Activated CD8-positive, alpha-beta T cell treated with anti-CD3 and anti-CD28 coated beads, Interleukin-2, amount 10 ng/mL, durations not matched to agents 7 days and 5 days (primary cell): Measurements from ENCODE around the gene KLHL28. TPM values are rescaled to one million over a fixed set of nuclear protein-coding genes. Genes with fewer than 3 reads are reported as not detected.
A peak's percentile ranks its signal among the peaks of the same experiment; 100 is the strongest.

Experiments used
- ATAC-seq: fragments of 150-1000 bp; cut with Tn5 transposase; one replicate; pipeline ENCODE4 v1.10.0; 2021; ENCODE audit warnings: moderate library complexity
- CTCF ChIA-PET: fragments of 350-600 bp; sonication (Branson Sonifier 250); formaldehyde crosslinking; loops from one replicate; lab custom pipeline; 2021; ENCODE audit warnings: antibody characterized with exemption; lab: Charles Lee
- POLR2A ChIA-PET: fragments of 350-600 bp; sonication (Branson Sonifier 250); formaldehyde crosslinking; loops from one replicate; lab custom pipeline; 2021; ENCODE audit warnings: antibody characterized with exemption; lab: Charles Lee
- DNase-seq: peaks from one replicate; pipeline ENCODE4 v3.0.0-alpha.2; 2020
- H3K27ac Mint-ChIP-seq: one replicate; pipeline ENCODE4 v1.8.0; 2021; ENCODE audit warnings: mild to moderate bottlenecking, mixed read lengths
- H3K27me3 Mint-ChIP-seq: one replicate; pipeline ENCODE4 v1.8.0; 2021; ENCODE audit warnings: low read depth, mixed read lengths
- H3K36me3 Mint-ChIP-seq: one replicate; pipeline ENCODE4 v1.8.0; 2021; ENCODE audit warnings: low read depth, mixed read lengths
- H3K4me1 Mint-ChIP-seq: one replicate; pipeline ENCODE4 v1.8.0; 2021; ENCODE audit warnings: low read depth, mixed read lengths
- H3K4me3 Mint-ChIP-seq: one replicate; pipeline ENCODE4 v1.8.0; 2021; ENCODE audit warnings: mild to moderate bottlenecking, mixed read lengths
- H3K9me3 Mint-ChIP-seq: one replicate; pipeline ENCODE4 v1.8.0; 2022; ENCODE audit warnings: mixed read lengths; ENCODE audit not compliant: insufficient read depth
- total RNA-seq, 2 experiments: library from RNA; stranded (reverse); gene quantifications; one replicate each; pipeline ENCODE4 v1.2.3, GENCODE V29; 2021

Gene KLHL28, protein sequence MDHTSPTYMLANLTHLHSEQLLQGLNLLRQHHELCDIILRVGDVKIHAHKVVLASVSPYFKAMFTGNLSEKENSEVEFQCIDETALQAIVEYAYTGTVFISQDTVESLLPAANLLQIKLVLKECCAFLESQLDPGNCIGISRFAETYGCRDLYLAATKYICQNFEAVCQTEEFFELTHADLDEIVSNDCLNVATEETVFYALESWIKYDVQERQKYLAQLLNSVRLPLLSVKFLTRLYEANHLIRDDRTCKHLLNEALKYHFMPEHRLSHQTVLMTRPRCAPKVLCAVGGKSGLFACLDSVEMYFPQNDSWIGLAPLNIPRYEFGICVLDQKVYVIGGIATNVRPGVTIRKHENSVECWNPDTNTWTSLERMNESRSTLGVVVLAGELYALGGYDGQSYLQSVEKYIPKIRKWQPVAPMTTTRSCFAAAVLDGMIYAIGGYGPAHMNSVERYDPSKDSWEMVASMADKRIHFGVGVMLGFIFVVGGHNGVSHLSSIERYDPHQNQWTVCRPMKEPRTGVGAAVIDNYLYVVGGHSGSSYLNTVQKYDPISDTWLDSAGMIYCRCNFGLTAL
- total RNA-seq: 10 to 100 TPM; 13.9 to 15.2 TPM

DNA sequence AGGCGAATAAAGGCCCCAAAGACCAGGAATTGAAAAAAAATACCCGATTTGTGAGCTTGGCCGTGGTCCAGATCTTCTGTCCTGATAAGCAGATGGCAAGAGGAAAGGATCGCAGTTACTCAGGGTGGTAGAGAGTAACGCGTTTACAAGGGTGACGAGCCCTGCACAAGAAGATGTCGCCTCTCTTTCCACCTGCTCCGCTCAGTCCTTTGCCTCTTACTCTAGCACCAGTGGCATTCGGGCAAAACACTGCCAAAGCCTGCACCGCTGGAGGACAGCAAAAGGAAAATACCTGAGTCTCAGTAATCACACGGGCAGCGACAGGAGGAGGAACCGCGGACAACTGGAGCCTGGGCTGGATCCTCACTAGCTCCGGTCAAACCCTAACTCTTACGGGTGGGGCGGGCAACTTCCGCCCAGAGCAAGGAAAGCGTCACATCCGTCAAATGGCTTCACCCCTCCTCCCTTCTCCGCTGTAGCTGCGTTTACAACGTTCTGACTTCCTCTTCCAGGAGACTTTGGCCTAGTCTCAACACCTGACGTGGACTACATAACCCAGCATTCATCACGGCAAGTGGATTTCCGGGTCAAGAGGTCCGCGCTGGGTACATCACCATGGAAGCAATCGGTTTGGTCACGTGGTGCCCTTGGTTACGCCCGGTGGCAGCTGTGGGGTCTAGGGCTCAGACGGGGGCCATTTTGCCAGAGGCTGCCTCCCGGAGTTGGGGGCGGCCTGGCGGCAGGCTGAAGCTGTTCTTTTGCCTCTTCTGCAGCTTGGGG lies at the start of gene KLHL28, which contains the start of gene TOGARAM1:
TSS of gene KLHL28 (minus strand) at position 394 of the 780 bp plus-strand sequence. CDS start 16,019 bp downstream, outside the sequence.
TSS of gene TOGARAM1 (plus strand) at position 637 of the 780 bp plus-strand sequence. CDS start 232 bp downstream, outside the sequence.
- Mint-ChIP-seq H3K27me3 (no peaks in the 10 kb centered on the region), H3K4me3 (no peak within 1 kb of the TSS), H3K36me3 (peaks cover 28% of the 10 kb centered on the region), H3K9me3 (peaks cover 4% of the 10 kb centered on the region), H3K4me1 (peaks cover 54% of the 10 kb centered on the region), H3K27ac (no peak within 1 kb of the TSS)
- peak; percentile 90 for ATAC-seq
- ChIA-PET POLR2A (interaction anchor here (0.5 to 2.9 kb wide), 22 partner anchors 9 to 298 kb away, joined by 3 to 31 read pairs (median 4); partner anchors contain the start of genes FANCM, FKBP3, MIS18BP1 and PRPF39), CTCF (interaction anchor here (1.0 to 2.6 kb wide), 5 partner anchors 40 to 128 kb away, joined by 3 to 10 read pairs (median 3); a partner anchor contains a TSS)
- DNase-seq: peak; percentile 99

DNA sequence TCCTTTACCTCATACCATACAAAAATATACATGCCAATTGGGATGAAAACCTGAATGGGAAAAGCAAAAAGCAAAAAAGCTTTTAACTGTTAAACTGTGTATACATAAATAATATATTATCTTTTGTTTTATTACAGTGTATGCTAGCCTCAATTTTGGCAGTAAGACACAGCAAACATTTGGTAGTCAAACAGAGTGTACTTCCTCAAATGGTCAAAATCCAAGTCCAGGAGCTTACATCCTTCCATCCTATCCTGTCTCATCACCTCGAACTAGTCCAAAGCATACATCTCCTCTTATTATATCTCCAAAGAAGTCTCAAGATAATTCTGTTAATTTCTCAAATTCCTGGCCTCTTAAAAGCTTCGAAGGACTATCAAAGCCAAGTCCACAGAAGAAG lies 42.2 kb upstream of the KLHL28 start:
- Mint-ChIP-seq H3K27ac (no peak overlapping the region), H3K27me3 (no peaks in the 10 kb centered on the region), H3K36me3 (peaks cover 7% of the 10 kb centered on the region), H3K4me1 (no peaks in the 10 kb centered on the region), H3K9me3 (no peaks in the 10 kb centered on the region), H3K4me3 (no peak overlapping the region)
- ChIA-PET CTCF (no interaction called here), POLR2A (no interaction called here)
- ATAC-seq (no peak), DNase-seq (no peak)

DNA sequence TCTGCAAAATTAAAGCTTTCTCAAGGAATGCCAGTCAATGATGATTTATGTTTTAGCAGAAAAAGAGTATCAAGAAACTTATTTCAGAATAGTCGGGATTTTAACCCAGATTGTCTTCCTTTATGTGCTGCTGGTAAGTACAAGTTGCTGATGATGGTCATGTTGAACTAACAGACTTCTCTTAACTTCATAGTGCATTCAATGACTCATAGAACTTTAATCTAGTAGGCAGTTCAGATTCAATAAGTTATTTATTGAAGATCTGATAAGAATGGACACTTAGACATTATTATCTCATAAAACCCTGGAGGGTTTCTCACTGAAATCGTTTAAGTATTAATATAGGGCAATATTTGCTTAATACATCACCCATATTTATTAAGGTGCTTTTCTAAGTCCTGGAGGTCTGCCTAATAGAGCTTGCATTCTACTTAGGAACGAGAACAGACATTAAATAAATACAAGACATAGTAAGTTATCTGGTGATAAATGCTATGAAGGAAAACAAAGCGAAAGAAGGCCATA lies 34.1 kb upstream of the KLHL28 start:
- no peaks in the 10 kb centered on the region for H3K27me3 Mint-ChIP-seq

DNA sequence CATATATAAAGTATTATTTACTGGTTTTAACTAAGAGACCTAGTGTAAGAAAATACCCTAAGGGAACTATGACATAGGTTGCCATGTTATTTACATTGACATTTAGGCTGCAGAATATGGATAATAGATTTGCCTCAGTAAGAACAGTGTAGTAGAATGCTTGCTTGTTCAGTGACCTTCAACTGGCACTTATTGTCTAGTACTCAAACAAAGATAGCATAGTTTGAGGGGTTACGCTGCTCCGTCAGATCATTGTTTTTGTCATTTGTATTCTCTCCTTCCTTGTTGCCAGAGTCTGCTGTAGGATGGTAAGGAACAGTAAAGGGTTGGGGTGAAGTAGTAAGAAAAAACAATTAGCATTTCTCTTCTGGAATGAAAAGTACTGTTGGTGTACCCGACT lies 33.4 kb upstream of the KLHL28 start:
- H3K27ac Mint-ChIP-seq: no peak overlapping the region
- POLR2A ChIA-PET: no interaction called here
- H3K4me3 Mint-ChIP-seq: no peak overlapping the region
- DNase-seq: no peak
- no peaks in the 10 kb centered on the region for H3K27me3 Mint-ChIP-seq
- H3K4me1 Mint-ChIP-seq: no peaks in the 10 kb centered on the region
- no peaks in the 10 kb centered on the region for H3K9me3 Mint-ChIP-seq
- peaks cover 10% of the 10 kb centered on the region for H3K36me3 Mint-ChIP-seq
- no peak for ATAC-seq
- CTCF ChIA-PET: no interaction called here

More for the DNA sequence above, 34.1 kb upstream of the KLHL28 start:
- H3K4me1 Mint-ChIP-seq: no peaks in the 10 kb centered on the region
- no peak overlapping the region for H3K27ac Mint-ChIP-seq
- no peak overlapping the region for H3K4me3 Mint-ChIP-seq
- peaks cover 14% of the 10 kb centered on the region for H3K36me3 Mint-ChIP-seq
- ChIA-PET CTCF (no interaction called here), POLR2A (no interaction called here)
- no peaks in the 10 kb centered on the region for H3K9me3 Mint-ChIP-seq
- ATAC-seq (no peak), DNase-seq (no peak)

DNA sequence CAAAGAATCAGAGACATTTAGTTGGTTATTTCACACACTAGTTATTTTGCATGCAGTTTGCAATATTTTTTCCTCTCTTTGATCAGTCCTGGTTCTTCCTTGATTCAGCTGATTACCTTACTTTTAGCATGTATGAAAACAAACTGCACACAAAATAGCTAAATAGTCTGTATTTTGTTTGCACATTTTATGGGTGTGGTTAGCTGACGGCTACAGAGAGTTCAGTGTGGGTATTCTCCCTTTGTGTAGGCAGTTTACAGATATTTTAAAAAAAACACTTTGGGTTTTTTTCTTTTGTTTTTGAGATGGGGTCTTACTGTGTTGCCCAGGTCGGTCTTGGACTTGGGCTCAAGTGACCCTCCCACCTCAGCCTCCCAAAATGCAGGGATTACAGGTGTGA lies 28.8 kb upstream of the KLHL28 start:
- Mint-ChIP-seq H3K4me1 (no peaks in the 10 kb centered on the region), H3K27me3 (no peaks in the 10 kb centered on the region), H3K9me3 (no peaks in the 10 kb centered on the region), H3K36me3 (peaks cover 2% of the 10 kb centered on the region), H3K27ac (no peak overlapping the region), H3K4me3 (no peak overlapping the region)
- ATAC-seq: no peak
- DNase-seq: no peak
- POLR2A ChIA-PET: no interaction called here
- CTCF ChIA-PET: no interaction called here

DNA sequence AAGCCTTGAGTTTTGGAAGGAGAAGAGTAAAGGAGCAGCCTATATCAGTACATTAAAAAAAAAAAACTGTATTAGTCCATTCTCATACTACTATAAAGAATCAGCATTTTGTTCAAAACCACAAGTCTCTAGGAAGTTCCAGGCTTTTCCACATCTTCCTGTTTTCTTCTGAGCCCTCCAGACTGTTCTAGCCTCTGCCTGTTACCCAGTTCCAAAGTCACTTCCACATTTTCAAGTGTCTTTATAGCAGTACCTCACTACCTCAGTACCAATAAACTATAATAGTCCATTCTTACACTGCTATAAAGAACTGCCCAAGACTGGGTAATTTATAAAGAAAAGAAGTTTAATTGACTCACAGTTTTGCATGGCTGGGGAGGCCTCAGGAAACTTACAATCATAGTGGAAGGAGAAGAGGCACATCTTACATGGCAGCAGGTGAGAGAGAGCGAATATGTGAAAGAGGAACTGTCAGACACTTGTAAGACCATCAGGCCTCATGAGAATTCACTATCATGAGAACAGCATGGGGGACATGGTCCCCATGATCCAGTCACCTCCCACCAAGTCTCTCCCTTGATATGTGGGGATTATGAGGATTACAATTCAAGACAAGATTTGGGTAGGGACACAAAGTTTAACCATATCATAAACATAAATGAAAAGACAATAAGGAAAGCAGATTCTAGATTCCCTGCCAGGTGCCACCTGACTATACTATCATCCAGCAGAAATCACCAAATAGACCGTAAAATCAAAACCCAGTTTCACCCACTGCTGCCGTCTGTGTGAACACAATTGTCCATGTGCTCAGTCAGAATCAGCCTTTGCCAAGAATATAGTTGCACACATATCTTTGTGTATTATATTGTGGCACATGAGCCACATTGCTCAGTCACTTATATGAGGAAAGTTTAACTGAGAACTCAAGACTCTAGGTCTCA lies 28.0 kb upstream of the KLHL28 start:
- H3K36me3 Mint-ChIP-seq: peaks cover 2% of the 10 kb centered on the region
- peak overlapping the region; percentile 2 for H3K27ac Mint-ChIP-seq
- CTCF ChIA-PET: no interaction called here
- no peak for DNase-seq
- no peak overlapping the region for H3K4me3 Mint-ChIP-seq
- POLR2A ChIA-PET: no interaction called here
- H3K4me1 Mint-ChIP-seq: no peaks in the 10 kb centered on the region
- no peak for ATAC-seq
- no peaks in the 10 kb centered on the region for H3K27me3 Mint-ChIP-seq
- no peaks in the 10 kb centered on the region for H3K9me3 Mint-ChIP-seq

DNA sequence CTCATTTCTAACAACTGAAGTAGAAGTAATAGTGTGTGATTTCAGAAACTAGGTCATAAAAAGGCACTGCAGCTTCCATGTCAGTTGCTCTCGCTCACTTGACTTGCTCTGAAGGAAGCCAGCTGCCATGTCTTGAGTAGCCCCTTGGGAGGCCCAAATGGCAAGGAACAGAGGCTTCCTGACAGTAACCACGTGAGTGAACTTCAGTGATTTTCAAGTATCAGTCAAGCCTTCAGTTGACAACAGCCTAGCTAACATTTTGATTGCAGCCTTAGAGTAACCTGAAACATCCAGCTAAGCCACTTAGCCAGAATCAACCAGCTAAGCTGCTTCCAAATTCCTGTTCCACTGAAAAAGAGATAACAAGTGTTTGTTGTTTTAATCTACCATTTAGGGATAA lies 26.9 kb upstream of the KLHL28 start:
- no peak overlapping the region for H3K4me3 Mint-ChIP-seq
- H3K36me3 Mint-ChIP-seq: peaks cover 2% of the 10 kb centered on the region
- ChIA-PET POLR2A (no interaction called here), CTCF (no interaction called here)
- H3K27ac Mint-ChIP-seq: no peak overlapping the region
- no peaks in the 10 kb centered on the region for H3K4me1 Mint-ChIP-seq
- no peaks in the 10 kb centered on the region for H3K9me3 Mint-ChIP-seq
- DNase-seq (no peak), ATAC-seq (no peak)
- H3K27me3 Mint-ChIP-seq: no peaks in the 10 kb centered on the region

DNA sequence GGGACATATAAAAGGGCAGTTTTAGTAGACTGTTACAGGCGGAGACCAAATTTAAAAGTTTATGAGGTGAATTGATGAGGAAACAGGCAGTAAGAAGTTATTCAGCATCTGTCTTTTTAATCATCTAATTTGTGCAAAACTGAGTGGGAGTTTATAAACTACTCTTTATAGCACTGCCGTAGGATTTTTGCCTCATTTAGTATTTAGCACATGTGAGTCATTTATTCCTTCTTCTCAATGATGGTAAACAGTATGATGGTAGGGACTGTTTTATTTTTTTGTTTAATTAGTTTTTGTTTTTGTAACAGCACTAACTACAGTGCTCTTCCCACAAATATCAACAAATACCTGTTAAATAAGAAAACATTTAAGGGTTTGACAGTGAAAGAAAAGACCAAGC lies 20.8 kb upstream of the KLHL28 start:
- DNase-seq (no peak), ATAC-seq (no peak)
- H3K4me3 Mint-ChIP-seq: no peak overlapping the region
- CTCF ChIA-PET: no interaction called here
- no peaks in the 10 kb centered on the region for H3K27me3 Mint-ChIP-seq
- POLR2A ChIA-PET: interaction anchor here (1.0 kb wide), 1 partner anchor 20 kb away, joined by 3 read pairs; the partner anchor contains the start of gene TOGARAM1
- H3K27ac Mint-ChIP-seq: no peak overlapping the region
- no peaks in the 10 kb centered on the region for H3K9me3 Mint-ChIP-seq
- peaks cover 5% of the 10 kb centered on the region for H3K36me3 Mint-ChIP-seq
- H3K4me1 Mint-ChIP-seq: no peaks in the 10 kb centered on the region

DNA sequence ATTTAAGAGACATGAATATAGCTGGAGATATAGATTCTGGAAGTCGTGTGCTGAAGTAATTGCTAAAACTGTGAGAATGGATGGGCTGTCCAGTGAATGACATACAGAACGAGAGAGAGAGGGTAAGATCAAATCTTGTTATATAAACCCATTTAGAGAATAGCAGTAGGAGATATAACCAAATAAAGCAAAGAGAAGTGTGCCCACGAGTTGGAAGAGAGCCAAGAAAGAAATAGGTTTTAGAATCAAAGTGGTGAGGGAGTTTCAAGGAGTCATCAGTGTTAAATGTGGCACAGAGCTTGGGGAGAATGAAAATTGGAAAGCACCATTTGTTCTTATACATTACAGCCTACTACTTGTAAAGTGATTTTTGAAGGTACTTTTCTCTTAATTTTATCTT lies 19.5 kb upstream of the KLHL28 start:
- no peak overlapping the region for H3K4me3 Mint-ChIP-seq
- H3K4me1 Mint-ChIP-seq: no peaks in the 10 kb centered on the region
- no peak for ATAC-seq
- no peaks in the 10 kb centered on the region for H3K27me3 Mint-ChIP-seq
- ChIA-PET CTCF (no interaction called here), POLR2A (no interaction called here)
- DNase-seq: no peak
- H3K9me3 Mint-ChIP-seq: no peaks in the 10 kb centered on the region
- H3K36me3 Mint-ChIP-seq: peaks cover 3% of the 10 kb centered on the region
- no peak overlapping the region for H3K27ac Mint-ChIP-seq

DNA sequence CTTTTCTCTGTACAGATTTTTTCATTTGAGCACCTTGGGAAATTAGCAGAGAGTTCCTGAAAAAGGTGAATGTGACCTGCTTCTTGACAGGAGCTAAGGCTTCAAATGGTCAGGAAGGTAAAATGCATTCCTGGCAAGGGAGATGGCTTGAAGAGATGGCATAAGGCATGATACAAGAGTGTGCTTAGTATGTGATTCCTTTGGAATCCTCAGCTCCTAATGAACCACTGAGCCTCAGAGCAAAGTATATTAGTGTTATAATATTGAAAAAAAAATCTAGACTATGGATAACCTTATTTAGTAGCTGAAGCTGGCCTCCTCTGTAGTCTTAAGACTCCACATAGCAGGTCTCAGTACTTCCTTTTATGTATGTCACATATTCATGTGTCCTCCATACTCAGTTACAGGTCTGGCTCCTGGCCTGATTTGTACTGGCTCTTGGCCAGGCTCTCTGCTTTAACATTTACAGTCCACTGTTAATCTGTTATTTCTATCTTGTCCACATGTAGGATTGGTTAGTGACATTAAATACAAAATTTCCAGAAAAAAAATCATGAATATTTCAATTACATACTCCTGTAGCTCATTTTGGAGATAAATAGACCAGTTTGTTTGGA lies 18.1 kb upstream of the KLHL28 start:
- DNase-seq (no peak), ATAC-seq (no peak)
- Mint-ChIP-seq H3K27me3 (no peaks in the 10 kb centered on the region), H3K4me1 (no peaks in the 10 kb centered on the region), H3K9me3 (no peaks in the 10 kb centered on the region), H3K27ac (no peak overlapping the region), H3K36me3 (peaks cover 5% of the 10 kb centered on the region), H3K4me3 (no peak overlapping the region)
- ChIA-PET CTCF (no interaction called here), POLR2A (interaction anchor here (1.0 kb wide), 1 partner anchor 17 kb away, joined by 3 read pairs; the partner anchor contains the start of genes KLHL28 and TOGARAM1)
